SK-N-DZ (cell line): ENCODE data around the gene RENBP.

Experiments
- DNase-seq: peaks from one replicate; pipeline ENCODE4 v3.0.0-alpha.2; 2015; ENCODE audit warnings: low spot score

Gene RENBP

GRCh38 chrX:153971124-153971449, 26.6 kb upstream of the RENBP start:
- DNase-seq, result peak; percentile 87

GRCh38 chrX:153970357-153971123, 26.1 kb upstream of the RENBP start:
- DNase-seq, result peak; percentile 62

GRCh38 chrX:153969904-153970356, 25.5 kb upstream of the RENBP start:
- no peak for DNase-seq

- no peak for DNase-seq
Measured at GRCh38 chrX:153969125-153969903, 24.9 kb upstream of the RENBP start.

GRCh38 chrX:153968754-153969124, 24.3 kb upstream of the RENBP start:
- no peak for DNase-seq

GRCh38 chrX:153968255-153968654, 23.8 kb upstream of the RENBP start:
- DNase-seq, result no peak

GRCh38 chrX:153967536-153968224, 23.2 kb upstream of the RENBP start:
- no peak for DNase-seq

- no peak for DNase-seq
Measured at GRCh38 chrX:153966841-153967535, 22.5 kb upstream of the RENBP start.

GRCh38 chrX:153966283-153966688, 21.8 kb upstream of the RENBP start:
- no peak for DNase-seq

- DNase-seq, result no peak
Measured at GRCh38 chrX:153965406-153965805, 21.0 kb upstream of the RENBP start.

GRCh38 chrX:153964105-153964504, 19.7 kb upstream of the RENBP start:
- DNase-seq, result no peak

GRCh38 chrX:153963546-153963945, 19.1 kb upstream of the RENBP start:
- DNase-seq, result no peak

GRCh38 chrX:153961292-153961691, 16.8 kb upstream of the RENBP start:
- DNase-seq, result no peak

GRCh38 chrX:153960786-153961185, 16.3 kb upstream of the RENBP start:
- DNase-seq, result no peak

GRCh38 chrX:153960077-153960476, 15.6 kb upstream of the RENBP start:
- DNase-seq, result no peak

GRCh38 chrX:153959649-153960048, 15.2 kb upstream of the RENBP start:
- no peak for DNase-seq

- DNase-seq, result no peak
Measured at GRCh38 chrX:153958605-153959004, 14.2 kb upstream of the RENBP start.

GRCh38 chrX:153957224-153957623, 12.8 kb upstream of the RENBP start:
- no peak for DNase-seq

GRCh38 chrX:153956044-153956907, 11.8 kb upstream of the RENBP start:
- DNase-seq, result no peak

GRCh38 chrX:153955228-153955732, 10.8 kb upstream of the RENBP start:
- no peak for DNase-seq
